ENCODE measurements around the gene USH2A.

DNA sequence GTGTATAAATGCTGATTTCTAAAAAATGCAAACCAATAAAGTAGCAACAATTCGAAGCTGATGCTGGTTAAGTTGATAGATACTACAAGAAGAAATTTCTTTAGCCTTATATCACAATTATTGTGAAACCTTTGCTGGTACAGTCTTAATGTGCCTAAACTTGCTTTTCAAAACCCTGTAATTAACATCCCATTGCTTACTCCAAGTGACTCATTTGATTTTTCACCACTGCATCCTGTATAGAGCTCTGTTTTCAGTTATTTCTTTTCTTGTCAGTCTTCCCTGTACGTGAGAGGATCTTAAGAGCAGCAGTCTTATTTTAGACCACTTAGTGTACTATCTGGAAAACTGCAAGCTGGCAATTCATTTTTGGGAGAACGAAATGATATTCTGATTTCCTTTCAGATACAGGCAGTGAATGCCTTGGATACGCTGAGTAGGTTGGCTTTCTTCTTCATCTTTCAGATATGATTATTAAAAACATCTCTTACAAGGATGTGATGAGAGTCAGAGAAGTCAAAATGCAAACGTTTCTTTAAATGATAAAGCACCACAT, 645.8 kb downstream of the USH2A start:
- TF ChIP-seq, protein P1, sequence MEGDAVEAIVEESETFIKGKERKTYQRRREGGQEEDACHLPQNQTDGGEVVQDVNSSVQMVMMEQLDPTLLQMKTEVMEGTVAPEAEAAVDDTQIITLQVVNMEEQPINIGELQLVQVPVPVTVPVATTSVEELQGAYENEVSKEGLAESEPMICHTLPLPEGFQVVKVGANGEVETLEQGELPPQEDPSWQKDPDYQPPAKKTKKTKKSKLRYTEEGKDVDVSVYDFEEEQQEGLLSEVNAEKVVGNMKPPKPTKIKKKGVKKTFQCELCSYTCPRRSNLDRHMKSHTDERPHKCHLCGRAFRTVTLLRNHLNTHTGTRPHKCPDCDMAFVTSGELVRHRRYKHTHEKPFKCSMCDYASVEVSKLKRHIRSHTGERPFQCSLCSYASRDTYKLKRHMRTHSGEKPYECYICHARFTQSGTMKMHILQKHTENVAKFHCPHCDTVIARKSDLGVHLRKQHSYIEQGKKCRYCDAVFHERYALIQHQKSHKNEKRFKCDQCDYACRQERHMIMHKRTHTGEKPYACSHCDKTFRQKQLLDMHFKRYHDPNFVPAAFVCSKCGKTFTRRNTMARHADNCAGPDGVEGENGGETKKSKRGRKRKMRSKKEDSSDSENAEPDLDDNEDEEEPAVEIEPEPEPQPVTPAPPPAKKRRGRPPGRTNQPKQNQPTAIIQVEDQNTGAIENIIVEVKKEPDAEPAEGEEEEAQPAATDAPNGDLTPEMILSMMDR (conservative IDR thresholded peaks at IDR 0.05; ENCODE audit: low read depth, low read length), result no peak
- no peak for TF ChIP-seq EZH2 (IDR thresholded peaks at IDR 0.05; ENCODE audit: borderline replicate concordance, low read depth, low read length, poor library complexity, severe bottlenecking)

Measured in A673 (cell line).